Skeletal muscle satellite cell (primary cell): ENCODE measurements around the gene NCAPH2.

Source experiments
- H3K27me3 ChIP-seq: 2 replicates; pipeline ENCODE4 v1.7.0; 2013; ENCODE audit warnings: low read length; ENCODE audit not compliant: control insufficient read depth, insufficient read depth
- H3K36me3 ChIP-seq: 2 replicates; pipeline ENCODE4 v1.7.0; 2013; ENCODE audit warnings: mild to moderate bottlenecking, control low read depth, low read length; ENCODE audit not compliant: insufficient read depth
- H3K4me1 ChIP-seq: 2 replicates; pipeline ENCODE4 v1.7.0; 2013; ENCODE audit warnings: low read length; ENCODE audit not compliant: control insufficient read depth, insufficient read depth
- H3K4me2 ChIP-seq: 2 replicates; pipeline ENCODE4 v1.7.0; 2013; ENCODE audit warnings: mild to moderate bottlenecking, low read length
- H3K4me3 ChIP-seq: 2 replicates; pipeline ENCODE4 v1.7.0; 2013; ENCODE audit warnings: low read length
- H3K9ac ChIP-seq: 2 replicates; pipeline ENCODE4 v1.7.0; 2013; ENCODE audit warnings: mild to moderate bottlenecking, low read depth, low read length, moderate library complexity
- H3K9me3 ChIP-seq: replicated peaks from 2 replicates; pipeline ENCODE4 v1.7.0; 2013; ENCODE audit warnings: mild to moderate bottlenecking, control low read depth, low read length

The NCAPH2 gene

DNA sequence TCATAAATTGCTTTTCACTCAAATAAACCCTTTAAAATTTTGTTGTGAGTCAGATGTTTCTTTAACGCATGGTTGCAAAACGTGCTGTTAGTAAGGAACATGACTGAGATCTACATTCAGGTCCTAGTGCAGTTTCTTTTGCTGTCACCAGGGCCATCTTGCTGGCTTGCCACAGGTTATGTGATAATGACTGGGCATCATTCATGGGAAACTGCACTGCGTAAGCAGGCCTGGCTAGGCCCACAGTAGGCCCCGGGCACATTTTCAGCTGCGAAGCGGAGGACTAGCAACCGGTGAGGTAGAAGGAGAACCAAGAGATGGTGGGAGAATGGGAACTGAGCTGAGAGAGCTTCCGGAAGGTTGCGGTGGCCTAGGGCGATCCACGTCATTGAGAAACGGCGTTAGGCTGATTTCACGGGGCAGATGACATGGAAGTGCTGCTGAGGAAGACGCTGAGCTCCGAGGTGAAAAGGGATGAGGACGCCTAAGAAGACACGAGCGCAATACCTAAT, 34.4 kb downstream of the NCAPH2 start:
- peaks cover 35% of the 10 kb centered on the region for H3K27me3 ChIP-seq
- no peak overlapping the region for H3K9ac ChIP-seq

DNA sequence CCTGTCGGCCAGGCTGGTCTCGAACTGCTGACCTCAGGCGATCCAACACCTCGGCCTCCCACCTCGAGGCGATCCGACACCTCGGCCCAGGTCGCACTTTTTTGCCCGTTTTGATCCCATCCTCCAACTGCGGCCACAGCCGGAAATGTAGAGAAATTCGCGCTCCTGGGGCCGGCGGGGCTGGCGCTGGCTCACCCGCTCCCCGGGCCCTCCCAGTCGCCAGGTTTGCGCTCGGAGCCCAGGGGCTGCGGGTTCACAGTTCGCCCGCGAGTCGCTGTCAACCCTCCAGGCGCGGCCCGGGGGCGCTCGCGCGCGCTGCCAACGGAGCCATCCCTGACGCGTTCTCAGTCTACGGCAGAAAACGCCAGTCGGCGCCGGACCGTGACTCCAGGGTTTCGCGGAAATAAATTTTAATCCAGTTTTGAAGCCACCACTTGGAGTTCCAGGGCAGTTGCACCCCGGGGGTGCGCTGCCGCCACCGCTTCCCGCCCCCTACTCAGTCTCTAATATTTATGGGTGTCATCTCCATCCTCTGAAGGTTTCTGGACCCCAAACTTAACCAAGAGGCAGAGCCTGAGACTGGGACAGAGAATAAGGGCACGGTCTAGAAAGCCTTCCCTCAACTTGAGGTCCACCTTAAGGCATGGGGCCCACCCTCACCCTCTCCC, 36.2 kb downstream of the NCAPH2 start:
- H3K4me2 ChIP-seq, result peak overlapping the region; percentile 81
- no peaks in the 10 kb centered on the region for H3K9me3 ChIP-seq
- H3K36me3 ChIP-seq, result no peaks in the 10 kb centered on the region
- peaks cover 50% of the 10 kb centered on the region for H3K27me3 ChIP-seq
- H3K4me1 ChIP-seq, result peaks cover 26% of the 10 kb centered on the region
- peak overlapping the region; percentile 55 for H3K4me3 ChIP-seq
- H3K9ac ChIP-seq, result peak overlapping the region; percentile 63

More for the DNA sequence above, 34.4 kb downstream of the NCAPH2 start:
- no peak overlapping the region for H3K4me3 ChIP-seq
- peaks cover 32% of the 10 kb centered on the region for H3K4me1 ChIP-seq
- H3K9me3 ChIP-seq, result no peaks in the 10 kb centered on the region
- H3K36me3 ChIP-seq, result no peaks in the 10 kb centered on the region
- H3K4me2 ChIP-seq, result no peak overlapping the region

GRCh38 chr22:50544746-50545253, 36.8 kb downstream of the NCAPH2 start:
- Histone ChIP-seq H3K4me2 (peak overlapping the region; percentile 81), H3K36me3 (no peaks in the 10 kb centered on the region), H3K9ac (peak overlapping the region; percentile 63), H3K27me3 (peaks cover 54% of the 10 kb centered on the region), H3K4me3 (no peak overlapping the region), H3K4me1 (peaks cover 22% of the 10 kb centered on the region), H3K9me3 (no peaks in the 10 kb centered on the region)

DNA sequence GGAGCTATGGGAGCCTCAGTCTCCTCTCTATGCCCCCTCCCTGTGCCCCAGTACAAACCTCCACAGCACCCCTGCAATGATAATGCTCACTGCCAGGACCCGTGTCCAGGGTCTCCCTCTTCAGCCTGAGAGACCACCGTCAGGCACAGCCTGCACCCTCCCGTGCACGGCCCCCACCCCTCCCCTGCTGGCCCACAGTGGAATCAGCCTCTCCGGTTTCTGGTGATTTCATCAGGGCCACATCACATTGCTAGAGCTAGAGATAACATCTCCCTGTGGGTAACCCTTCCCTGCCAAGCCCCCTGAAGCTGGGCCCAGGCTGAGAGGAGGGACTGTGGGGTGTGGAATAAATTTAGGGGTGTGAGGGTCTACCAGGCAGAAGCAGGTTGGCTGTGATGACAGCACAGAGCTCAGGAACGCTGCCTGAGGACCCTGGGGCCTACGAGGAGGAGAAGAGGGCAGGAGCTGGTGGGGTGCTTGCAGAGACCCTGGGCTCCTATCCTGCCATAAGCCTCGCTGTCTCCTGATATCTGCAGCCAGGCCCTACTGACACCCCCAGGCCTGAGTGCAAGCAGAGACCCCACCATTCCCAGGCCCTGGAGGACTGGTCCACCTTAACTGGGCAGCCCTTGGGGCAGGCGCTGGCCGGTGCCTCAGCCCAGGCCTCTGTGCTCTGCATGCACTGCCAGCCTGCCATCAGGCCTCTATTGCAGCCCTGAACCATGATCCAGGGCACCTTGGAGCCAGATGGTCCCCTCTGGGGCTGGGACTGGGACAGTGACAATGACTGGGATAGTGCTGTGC, 37.7 kb downstream of the NCAPH2 start, which contains the start of gene KLHDC7B:
KLHDC7B (plus strand) TSS at position 378 of the 804 bp plus-strand sequence; CDS start at position 723, 345 bp downstream.
- Histone ChIP-seq H3K36me3 (no peaks in the 10 kb centered on the region), H3K4me2 (no peak within 1 kb of the TSS), H3K4me3 (no peak within 1 kb of the TSS), H3K4me1 (peaks cover 16% of the 10 kb centered on the region), H3K27me3 (peaks cover 59% of the 10 kb centered on the region), H3K9ac (no peak within 1 kb of the TSS), H3K9me3 (no peaks in the 10 kb centered on the region)

DNA sequence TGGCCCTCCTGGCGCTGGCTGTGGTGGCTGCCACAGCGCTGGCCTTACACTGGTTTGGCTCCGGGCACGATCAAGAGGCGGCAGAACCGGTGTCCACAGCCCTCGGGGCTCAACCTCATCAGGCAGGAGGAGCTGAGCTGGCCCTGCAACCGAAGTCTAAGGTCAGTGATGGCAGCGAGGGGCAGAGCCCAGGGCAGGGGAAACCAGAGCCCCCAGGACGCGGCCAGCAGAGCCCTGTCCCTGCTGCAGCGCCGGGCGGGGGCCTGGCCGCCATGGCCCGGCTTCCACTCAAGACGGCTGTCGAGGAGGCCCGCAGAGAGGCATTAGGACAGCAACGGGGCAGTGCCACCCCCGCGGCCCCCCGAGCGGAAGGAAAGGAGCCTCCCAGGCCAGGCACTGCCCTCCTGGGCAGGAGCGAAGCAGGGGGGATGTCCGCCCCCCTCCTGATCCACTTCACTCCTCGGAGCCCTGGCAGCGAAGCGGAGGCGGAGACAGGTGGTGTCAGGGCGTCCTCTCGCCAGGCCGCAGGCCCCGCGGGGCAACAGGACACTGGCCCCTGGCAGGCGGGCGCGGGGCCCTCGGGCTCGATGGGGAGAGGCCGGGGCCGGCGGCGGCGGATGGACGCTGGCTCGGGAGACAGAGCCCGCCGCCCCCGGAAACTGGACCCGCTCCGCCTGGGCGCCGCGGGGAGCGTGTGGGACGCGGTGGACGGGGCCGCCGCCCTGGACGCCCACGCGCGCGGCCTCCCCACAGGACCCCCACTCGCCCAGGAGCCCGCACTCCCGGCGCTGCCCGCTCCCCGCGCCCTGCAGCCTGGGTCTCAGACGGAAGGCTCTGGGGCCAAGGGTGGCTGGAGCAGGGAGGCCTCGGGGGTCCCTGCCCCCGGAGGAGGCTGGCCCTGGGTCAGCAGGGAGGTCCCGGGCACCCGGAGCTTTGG, 38.6 kb downstream of the NCAPH2 start:
- Histone ChIP-seq H3K4me1 (peaks cover 14% of the 10 kb centered on the region), H3K4me3 (no peak overlapping the region), H3K9me3 (no peaks in the 10 kb centered on the region), H3K36me3 (no peaks in the 10 kb centered on the region), H3K27me3 (peaks cover 67% of the 10 kb centered on the region), H3K4me2 (no peak overlapping the region), H3K9ac (no peak overlapping the region)

GRCh38 chr22:50547263-50547985, 39.4 kb downstream of the NCAPH2 start:
- H3K4me3 ChIP-seq, result no peak overlapping the region
- no peak overlapping the region for H3K4me2 ChIP-seq
- H3K9ac ChIP-seq, result no peak overlapping the region
- no peaks in the 10 kb centered on the region for H3K9me3 ChIP-seq
- H3K27me3 ChIP-seq, result peaks cover 73% of the 10 kb centered on the region
- H3K36me3 ChIP-seq, result no peaks in the 10 kb centered on the region
- H3K4me1 ChIP-seq, result peaks cover 8% of the 10 kb centered on the region

GRCh38 chr22:50548040-50548920, 40.3 kb downstream of the NCAPH2 start:
- Histone ChIP-seq H3K36me3 (no peaks in the 10 kb centered on the region), H3K4me2 (no peak overlapping the region), H3K4me1 (peaks cover 8% of the 10 kb centered on the region), H3K27me3 (peaks cover 78% of the 10 kb centered on the region), H3K4me3 (no peak overlapping the region), H3K9me3 (no peaks in the 10 kb centered on the region), H3K9ac (no peak overlapping the region)

- H3K27me3 ChIP-seq, result peaks cover 77% of the 10 kb centered on the region
- H3K9me3 ChIP-seq, result no peaks in the 10 kb centered on the region
- H3K36me3 ChIP-seq, result no peaks in the 10 kb centered on the region
- no peak overlapping the region for H3K9ac ChIP-seq
- peaks cover 3% of the 10 kb centered on the region for H3K4me1 ChIP-seq
- H3K4me3 ChIP-seq, result no peak overlapping the region
- no peak overlapping the region for H3K4me2 ChIP-seq
These were observed 41.1 kb downstream of the NCAPH2 start for GRCh38 chr22:50548921-50549790.

- H3K4me3 ChIP-seq, result no peak overlapping the region
- no peaks in the 10 kb centered on the region for H3K9me3 ChIP-seq
- no peaks in the 10 kb centered on the region for H3K36me3 ChIP-seq
- no peak overlapping the region for H3K4me2 ChIP-seq
- no peaks in the 10 kb centered on the region for H3K4me1 ChIP-seq
- no peak overlapping the region for H3K9ac ChIP-seq
- H3K27me3 ChIP-seq, result peaks cover 69% of the 10 kb centered on the region
These were observed 42.4 kb downstream of the NCAPH2 start for GRCh38 chr22:50550395-50550794.
